ENCODE measurements around the gene VSTM2L. TPM values are rescaled to one million over a fixed set of nuclear protein-coding genes. Genes with fewer than 3 reads are reported as not detected.
"Not testable (repeated sequence)": the region's sequence is repeated elsewhere in the genome, so short reads cannot be mapped to it uniquely, and the experiment has no call there.

VSTM2L gene
- total RNA-seq (2014; rRNA removed; shearing (Covaris generic)) = not detected in 2 replicates

GRCh38 chr20:37902504-37903313, at the start of gene VSTM2L:
TSS of gene VSTM2L (plus strand) at chr20:37903127. CDS start at chr20:37903351, 224 bp downstream.
- DNase-seq (ENCODE audit: low spot score) = no peak

- no peak for DNase-seq (ENCODE audit: low spot score)
Measured at GRCh38 chr20:37853823-37854375, 49.0 kb upstream of the VSTM2L start.

GRCh38 chr20:37856034-37856433, 46.9 kb upstream of the VSTM2L start:
- not testable (repeated sequence) for DNase-seq (ENCODE audit: low spot score)

- no peak for DNase-seq (ENCODE audit: low spot score)
Measured at GRCh38 chr20:37856932-37857660, 45.8 kb upstream of the VSTM2L start.

GRCh38 chr20:37859406-37860171, 43.3 kb upstream of the VSTM2L start:
- no peak for DNase-seq (ENCODE audit: low spot score)

- DNase-seq (ENCODE audit: low spot score) = no peak
Measured at GRCh38 chr20:37863289-37863688, 39.6 kb upstream of the VSTM2L start.

GRCh38 chr20:37864298-37864697, 38.6 kb upstream of the VSTM2L start:
- DNase-seq (ENCODE audit: low spot score) = no peak

GRCh38 chr20:37866051-37866450, 36.9 kb upstream of the VSTM2L start:
- no peak for DNase-seq (ENCODE audit: low spot score)

GRCh38 chr20:37867289-37868195, 35.4 kb upstream of the VSTM2L start:
- no peak for DNase-seq (ENCODE audit: low spot score)

- no peak for DNase-seq (ENCODE audit: low spot score)
Measured at GRCh38 chr20:37868851-37869333, 34.0 kb upstream of the VSTM2L start.

GRCh38 chr20:37869334-37869861, 33.5 kb upstream of the VSTM2L start:
- DNase-seq (ENCODE audit: low spot score) = no peak

GRCh38 chr20:37870294-37870693, 32.6 kb upstream of the VSTM2L start:
- no peak for DNase-seq (ENCODE audit: low spot score)

- no peak for DNase-seq (ENCODE audit: low spot score)
Measured at GRCh38 chr20:37871751-37872150, 31.2 kb upstream of the VSTM2L start.

- no peak for DNase-seq (ENCODE audit: low spot score)
Measured at GRCh38 chr20:37872161-37872560, 30.8 kb upstream of the VSTM2L start.

GRCh38 chr20:37873884-37874283, 29.0 kb upstream of the VSTM2L start:
- DNase-seq (ENCODE audit: low spot score) = no peak

- no peak for DNase-seq (ENCODE audit: low spot score)
Measured at GRCh38 chr20:37875460-37876175, 27.3 kb upstream of the VSTM2L start.

- no peak for DNase-seq (ENCODE audit: low spot score)
Measured at GRCh38 chr20:37876863-37877262, 26.1 kb upstream of the VSTM2L start.

- DNase-seq (ENCODE audit: low spot score) = no peak
Measured at GRCh38 chr20:37877832-37878772, 24.8 kb upstream of the VSTM2L start.

All from HT-29 (cell line).